GM12878 (cell line): ENCODE results near the gene GCA. TPM values are rescaled to one million over a fixed set of nuclear protein-coding genes. Genes with fewer than 3 reads are reported as not detected.

Source experiments
- ATAC-seq: fragments of 200-7000 bp; cut with Tn5 transposase; 3 replicates; pipeline ENCODE4 v1.9.1; 2020; ENCODE audit warnings: mild to moderate bottlenecking, moderate library complexity
- BruUV-seq: library from RNA; stranded (reverse); fragments of 400-500 nt; replicated peaks from 2 replicates; lab custom pipeline; 2021; lab: Mats Ljungman, UMichigan
- CTCF ChIA-PET: fragments of 300-600 bp; sonication (Branson Sonifier 250); formaldehyde crosslinking; extraction: SDS; loops from one replicate; lab custom pipeline; 2021; ENCODE audit warnings: inconsistent platforms; lab: Yijun Ruan, JAX
- POLR2A ChIA-PET: fragments of 350-600 bp; formaldehyde crosslinking; extraction: SDS; loops from one replicate; lab custom pipeline; 2021; ENCODE audit warnings: inconsistent platforms; lab: Charles Lee
- RAD21 ChIA-PET: fragments of 300-600 bp; sonication (Branson Sonifier 250); formaldehyde crosslinking; loops from one replicate; lab custom pipeline; 2023; ENCODE audit warnings: antibody characterized with exemption; ENCODE audit not compliant: unreplicated experiment; lab: Charles Lee
- SMC1A ChIA-PET: fragments of 300-600 bp; sonication (Branson Sonifier 250); formaldehyde crosslinking; loops from one replicate; lab custom pipeline; 2023; ENCODE audit not compliant: unreplicated experiment, uncharacterized antibody; lab: Charles Lee
- DNase-seq: peaks from one replicate; pipeline ENCODE4 v3.0.0-alpha.2; 2011; ENCODE audit warnings: low read depth, low spot score
- FAIRE-seq: peaks from 3 replicates; lab custom pipeline; 2011; peaks lifted over from hg19 to GRCh38; lab: Jason Lieb, UNC
- H2AFZ ChIP-seq: 2 replicates; pipeline ENCODE4 v1.6.0; 2011; ENCODE audit warnings: low read depth, low read length, control low read depth; ENCODE audit not compliant: control insufficient read depth
- H3K27ac ChIP-seq: 2 replicates; pipeline ENCODE4 v1.5.1; 2011; ENCODE audit warnings: control low read depth; ENCODE audit not compliant: control insufficient read depth, insufficient read depth
- H3K27me3 ChIP-seq, 2 experiments: replicated peaks in 1 of 2; 2 replicates each; pipeline versions ENCODE4 v1.6.0 to v1.6.1; 2011; ENCODE audit warnings: low read length in 1 of 2; ENCODE audit not compliant: control insufficient read depth in 2 of 2, insufficient read depth in 2 of 2
- H3K36me3 ChIP-seq, 2 experiments: 2 replicates each; pipeline ENCODE4 v1.5.1; 2011; ENCODE audit warnings: low read length in 1 of 2; ENCODE audit not compliant: control insufficient read depth in 2 of 2, insufficient read depth in 2 of 2
- H3K4me1 ChIP-seq: 2 replicates; pipeline ENCODE4 v1.6.1; 2011; ENCODE audit warnings: mild to moderate bottlenecking, low read length, moderate library complexity, mixed read lengths; ENCODE audit not compliant: control insufficient read depth, insufficient read depth
- H3K4me2 ChIP-seq: 2 replicates; pipeline ENCODE4 v1.6.0; 2011; ENCODE audit warnings: control low read depth; ENCODE audit not compliant: control insufficient read depth, insufficient read depth
- H3K4me3 ChIP-seq: fragments of 200-600 bp; sonication (generic); 2 replicates; pipeline ENCODE4 v1.5.1; 2016
- H3K79me2 ChIP-seq: 2 replicates; pipeline ENCODE4 v1.6.0; 2011; ENCODE audit warnings: low read length; ENCODE audit not compliant: control insufficient read depth, insufficient read depth
- H3K9ac ChIP-seq: 2 replicates; pipeline ENCODE4 v1.8.0; 2011; ENCODE audit warnings: low read length, control low read depth, mixed read lengths; ENCODE audit not compliant: control insufficient read depth, insufficient read depth
- H3K9me3 ChIP-seq: replicated peaks from 3 replicates; pipeline ENCODE4 v1.5.1; 2011; ENCODE audit warnings: mild to moderate bottlenecking, low read length; ENCODE audit not compliant: control insufficient read depth, insufficient read depth
- H4K20me1 ChIP-seq: 2 replicates; pipeline ENCODE4 v1.6.0; 2011; ENCODE audit not compliant: control insufficient read depth, insufficient read depth
- ASH2L ChIP-seq: fragments of 300-600, 200-600 bp; sonication (generic); IDR thresholded peaks from 2 replicates; pipeline ENCODE4 v1.6.1; 2017; ENCODE audit warnings: low read depth, mild to moderate bottlenecking, borderline replicate concordance
- ATF2 ChIP-seq: IDR thresholded peaks from 2 replicates; pipeline ENCODE4 v1.6.1; 2012; ENCODE audit warnings: low read length, inconsistent platforms
- ATF3 ChIP-seq: IDR thresholded peaks from 2 replicates; pipeline ENCODE4 v1.6.1; 2011; ENCODE audit warnings: low read depth, mild to moderate bottlenecking, low read length, moderate library complexity, borderline replicate concordance; ENCODE audit errors: extremely low read depth
- CREM ChIP-seq: IDR thresholded peaks from 2 replicates; pipeline ENCODE4 v1.6.1; 2014; ENCODE audit warnings: antibody characterized with exemption, low read depth
- ETV6 ChIP-seq, 2 experiments: fragments of 450-650 bp in 1 of 2; IDR thresholded peaks in 1 of 2; conservative IDR thresholded peaks in 1 of 2; 2 replicates each; pipeline ENCODE4 v1.6.1; 2014; ENCODE audit warnings: antibody characterized with exemption in 1 of 2, borderline replicate concordance in 1 of 2, low read depth in 1 of 2, mild to moderate bottlenecking in 1 of 2, moderate library complexity in 1 of 2
- KLF5 ChIP-seq: fragments of 450-650 bp; IDR thresholded peaks from 2 replicates; pipeline ENCODE4 v1.6.1; 2014; ENCODE audit warnings: mild to moderate bottlenecking; ENCODE audit not compliant: partially characterized antibody
- PAX5 ChIP-seq: IDR thresholded peaks from 2 replicates; pipeline ENCODE4 v1.6.1; 2011; ENCODE audit warnings: low read depth, low read length, borderline replicate concordance
- POLR2A ChIP-seq: IDR thresholded peaks from 2 replicates; pipeline ENCODE4 v1.6.1; 2011; ENCODE audit warnings: low read depth, mild to moderate bottlenecking, low read length
- USF2 ChIP-seq: IDR thresholded peaks from 2 replicates; pipeline ENCODE4 v1.6.1; 2011; ENCODE audit warnings: low read depth, low read length, improper control_type of control experiment, borderline replicate concordance
- WGBS: methylation state at CpG from one replicate; pipeline ENCODE4 v1.1.6; 2016; ENCODE audit warnings: low lambda C conversion rate; ENCODE audit not compliant: insufficient replicate concordance, insufficient coverage; ENCODE audit errors: missing lambda C conversion rate; 5-methylcytosine and 5-hydroxymethylcytosine counted together
- in situ Hi-C: fragments of 300-500 bp; cut with MboI; formaldehyde crosslinking; loops from 9 replicates; pipeline ENCODE4 v1.14.3; 2018; ENCODE audit warnings: mixed read lengths
- intact Hi-C: fragments of 100-400 bp; cut with micrococcal nuclease; formaldehyde crosslinking; loops from one replicate; pipeline ENCODE4 v1.14.2; 2022; ENCODE audit not compliant: unreplicated experiment
- polyA plus RNA-seq, 11 experiments: library from polyadenylated mRNA; depleted of rRNA in 4 of 11; unstranded in 6 of 11; stranded (reverse) in 5 of 11; fragments of >200 nt; fragmentation: Nextera tagmentation in 4 of 11; fragmentation: Illumina TruSeq in 1 of 11; extraction: Ambion mirVana in 4 of 11; extraction: Trizol in 1 of 11; gene quantifications; 1 replicate in 1 of 11; 2 replicates in 10 of 11; pipeline versions ENCODE4 v1.2.1 to v1.2.3, GENCODE V29; 2011 to 2016; ENCODE audit warnings: inconsistent platforms in 2 of 11, missing spikeins in 2 of 11, low read depth in 1 of 11
- total RNA-seq, 4 experiments: library from RNA; depleted of rRNA in 3 of 4; stranded (reverse); fragments of >200 nt in 3 of 4; fragmentation: Illumina TruSeq in 1 of 4; extraction: Trizol in 1 of 4; gene quantifications; 2 replicates each; pipeline versions ENCODE4 v1.2.1 to v1.2.3, GENCODE V29; 2013 to 2021

The GCA gene
- total and polyA plus RNA-seq, 10 of the 15 experiments (the other 5 are each of a cell fraction or from before 2014, with no cell fraction given) = 20.6 to 81.9 (median 32.0) TPM

- ChIA-PET SMC1A (no interaction called here), CTCF (no interaction called here), POLR2A (no interaction called here), RAD21 (no interaction called here)
- H3K79me2 ChIP-seq = no peaks in the 10 kb centered on the region
- no peaks in the 10 kb centered on the region for H3K4me1 ChIP-seq
- H3K9ac ChIP-seq = no peak overlapping the region
- no peak overlapping the region for H2AFZ ChIP-seq
- H4K20me1 ChIP-seq = no peaks in the 10 kb centered on the region
- H3K27me3 ChIP-seq = no peaks in the 10 kb centered on the region
- TF ChIP-seq ATF2 (no peak), KLF5 (no peak), PAX5 (no peak), ASH2L (no peak), USF2 (no peak), ATF3 (no peak), CREM (no peak), POLR2A (no peak), ETV6 (conservative IDR thresholded peaks at IDR 0.05 in 1 of 2, IDR thresholded peaks at IDR 0.05 in 1 of 2; ENCODE audit: borderline replicate concordance in 1 of 2, low read depth in 1 of 2) (no peak)
- no peaks in the 10 kb centered on the region for H3K36me3 ChIP-seq
- no peak overlapping the region for H3K4me2 ChIP-seq
- DNase-seq = no peak
- H3K27ac ChIP-seq = no peak overlapping the region
- no peak overlapping the region for H3K4me3 ChIP-seq
- intact Hi-C loops = no loop called here
- no peak for ATAC-seq
- in situ Hi-C loops = no loop called here
- FAIRE-seq = no peak
- H3K9me3 ChIP-seq = no peaks in the 10 kb centered on the region
- 100% methylated on average over 1 of the region's 1 CpG for WGBS
- BruUV-seq = no TSS peak
Measured at GRCh38 chr2:162369551-162369950, 25.6 kb downstream of the GCA start.
